Measurements from ENCODE around the gene LIG1.

LIG1 gene

DNA sequence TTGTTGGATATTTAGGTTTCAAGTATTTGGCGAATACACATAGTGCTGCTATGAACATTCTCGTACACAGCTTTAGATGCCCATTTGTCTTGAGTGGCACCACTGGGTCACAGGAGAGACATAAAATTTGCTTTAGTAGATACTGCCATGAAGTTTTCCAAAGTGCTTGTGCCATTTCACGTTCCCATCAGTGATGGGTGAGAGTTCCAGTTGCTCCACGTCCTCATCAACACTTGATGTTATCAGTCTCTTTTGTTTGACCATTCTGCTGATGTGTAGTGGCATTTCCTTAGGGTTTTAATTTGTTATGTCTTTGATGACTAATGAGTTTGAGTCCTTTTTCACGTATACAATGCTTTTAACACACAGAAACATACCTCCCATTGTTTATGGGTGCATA, 11.4 kb upstream of the LIG1 start:
- no peak for DNase-seq

DNA sequence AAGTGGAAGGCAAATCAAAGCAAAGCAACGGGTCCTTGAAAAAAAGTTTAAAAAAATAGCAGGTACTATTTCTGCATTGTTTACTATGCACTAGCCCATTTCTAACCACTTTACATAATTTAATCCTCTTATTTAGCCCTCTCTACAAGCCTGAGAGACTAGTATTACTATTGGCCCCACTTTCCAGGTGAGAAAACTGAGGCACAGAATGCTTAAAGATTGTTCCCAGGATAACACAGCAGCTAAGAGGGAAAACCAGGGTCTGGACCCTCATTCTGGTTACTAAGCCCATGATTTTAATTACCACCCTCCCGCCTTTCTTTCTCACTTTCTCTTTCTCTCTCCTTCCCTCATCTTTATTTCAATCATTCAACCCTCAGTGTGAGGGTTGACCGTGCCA, 6.1 kb upstream of the LIG1 start:
- no peak for DNase-seq

DNA sequence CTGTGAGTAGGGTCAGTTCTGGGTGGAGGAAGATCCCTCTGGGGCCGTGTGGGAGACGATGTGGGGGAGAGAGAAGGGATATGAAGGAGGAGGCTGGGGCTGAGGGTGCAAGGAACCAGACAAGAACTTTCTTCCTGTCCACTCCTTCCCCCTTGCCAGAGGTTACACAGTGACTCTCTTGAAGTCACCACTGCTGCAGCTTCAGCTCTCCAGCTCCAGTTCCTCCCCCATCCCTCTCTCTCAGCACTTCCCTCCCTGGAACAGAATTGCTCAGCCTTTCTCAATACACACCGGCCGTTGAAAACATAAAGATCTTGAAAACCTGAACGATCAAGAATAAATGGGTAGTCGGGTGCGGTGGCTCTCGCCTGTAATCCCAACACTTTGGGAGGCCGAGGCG, 5.4 kb upstream of the LIG1 start:
- DNase-seq: no peak

DNA sequence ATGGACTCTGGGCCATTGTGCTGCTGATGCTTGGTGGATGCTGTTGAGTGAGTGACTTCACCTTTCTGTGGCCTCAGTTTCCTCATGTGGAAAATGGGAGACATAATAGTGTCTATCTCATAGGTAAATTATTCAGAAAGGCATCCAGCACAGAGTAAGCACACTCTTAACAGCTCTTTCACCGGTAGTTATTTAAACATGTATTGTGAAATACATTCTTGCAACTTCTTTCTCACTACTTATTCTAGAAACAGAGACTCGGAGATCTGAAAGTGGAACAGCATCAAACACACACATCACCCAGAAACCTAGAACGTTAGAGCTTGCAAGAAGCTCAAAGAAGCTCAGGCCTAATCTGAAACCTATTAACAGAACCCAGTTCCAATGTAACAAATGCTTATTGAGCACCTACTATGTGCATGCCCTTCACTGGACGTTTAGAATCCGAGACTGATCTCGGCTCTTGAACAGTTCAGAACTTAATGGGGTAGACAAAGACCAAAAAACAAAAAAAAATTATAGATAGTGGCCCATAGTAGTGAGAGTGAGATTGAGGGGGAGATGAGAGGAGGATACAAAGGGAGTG, 4.4 kb upstream of the LIG1 start:
- DNase-seq: no peak

DNA sequence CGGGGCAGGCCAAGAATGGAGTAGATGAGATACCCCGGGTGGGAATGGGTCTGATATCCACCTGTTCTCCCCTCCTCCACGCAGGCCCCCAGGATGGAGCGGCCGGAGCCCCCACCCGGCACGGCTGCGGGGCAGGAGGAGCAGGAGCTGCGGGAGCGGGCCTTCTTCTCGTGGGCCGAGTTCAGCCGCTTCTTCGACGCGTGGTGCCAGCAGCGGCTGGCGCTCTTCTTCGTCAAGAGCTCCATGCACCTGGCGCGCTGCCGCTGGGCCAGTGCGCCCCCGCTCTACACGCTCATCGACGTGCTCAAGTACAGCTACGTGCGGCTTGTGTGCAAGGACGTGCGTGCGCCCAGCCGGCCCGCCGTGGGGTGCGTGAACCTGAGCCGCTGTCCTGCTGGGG, 1.6 kb upstream of the LIG1 start:
- no peak for DNase-seq

DNA sequence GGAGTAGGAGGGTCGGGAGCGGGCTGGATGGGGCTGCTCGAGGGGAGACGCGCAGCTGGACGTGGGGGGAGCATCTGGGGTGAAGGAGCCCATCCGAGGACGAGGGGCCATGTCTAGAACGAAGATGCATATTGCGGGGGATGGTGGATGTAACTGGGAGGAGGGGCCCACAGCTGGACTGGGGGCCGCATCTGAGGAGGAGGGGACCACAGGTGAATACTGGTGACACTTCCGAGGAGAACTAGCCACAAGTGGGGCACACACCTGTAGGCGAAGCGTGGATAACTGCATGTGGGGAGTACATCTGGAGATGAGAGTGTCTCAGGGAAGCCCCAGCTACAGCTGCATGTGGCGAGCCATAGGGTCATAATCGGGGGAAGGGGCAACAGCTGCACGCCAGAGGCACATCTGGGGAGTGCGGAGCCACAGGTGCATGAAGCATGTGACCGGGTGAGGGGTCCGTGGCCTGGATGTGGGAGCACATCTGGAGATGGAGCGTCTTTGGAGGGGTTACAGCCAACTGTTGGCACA, 738 bp upstream of the LIG1 start:
- DNase-seq: no peak

DNA sequence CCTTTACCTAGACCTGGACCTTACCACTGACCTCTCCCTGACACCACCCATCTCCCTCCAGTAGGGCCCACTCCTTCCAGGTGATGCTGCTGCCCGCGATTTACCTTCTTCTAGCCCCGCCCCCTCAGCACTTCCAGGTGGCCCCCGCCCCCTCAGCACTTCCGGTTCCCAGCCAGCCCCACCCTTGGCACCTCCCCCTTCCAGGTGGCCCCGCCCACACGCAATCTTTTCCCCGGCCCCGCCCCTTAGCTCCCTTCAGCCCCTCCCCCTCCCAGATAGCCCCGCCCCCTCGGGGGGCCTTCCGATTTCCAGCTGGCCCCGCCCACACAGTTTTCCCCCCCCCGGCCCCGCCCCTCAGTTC, 586 bp downstream of the LIG1 start:
- peak; percentile 60 for DNase-seq

DNA sequence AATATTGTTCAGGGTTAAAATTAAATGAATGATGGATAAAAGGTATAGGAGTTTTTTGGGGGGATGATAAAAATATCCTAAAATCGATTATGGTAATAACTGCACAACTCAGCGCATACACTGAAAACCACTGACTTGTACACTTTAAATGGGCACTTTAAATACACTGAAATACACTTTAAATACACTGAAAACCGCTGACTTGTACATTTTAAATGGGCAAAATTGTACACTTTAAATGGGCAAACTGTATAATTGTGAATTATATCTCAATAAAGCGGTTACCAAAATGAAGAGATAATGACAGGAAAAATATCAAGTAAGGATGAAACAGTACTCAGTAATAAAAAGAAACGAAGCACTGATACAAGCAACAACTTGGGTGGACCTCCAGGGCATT, 1.5 kb downstream of the LIG1 start:
- no peak for DNase-seq

DNA sequence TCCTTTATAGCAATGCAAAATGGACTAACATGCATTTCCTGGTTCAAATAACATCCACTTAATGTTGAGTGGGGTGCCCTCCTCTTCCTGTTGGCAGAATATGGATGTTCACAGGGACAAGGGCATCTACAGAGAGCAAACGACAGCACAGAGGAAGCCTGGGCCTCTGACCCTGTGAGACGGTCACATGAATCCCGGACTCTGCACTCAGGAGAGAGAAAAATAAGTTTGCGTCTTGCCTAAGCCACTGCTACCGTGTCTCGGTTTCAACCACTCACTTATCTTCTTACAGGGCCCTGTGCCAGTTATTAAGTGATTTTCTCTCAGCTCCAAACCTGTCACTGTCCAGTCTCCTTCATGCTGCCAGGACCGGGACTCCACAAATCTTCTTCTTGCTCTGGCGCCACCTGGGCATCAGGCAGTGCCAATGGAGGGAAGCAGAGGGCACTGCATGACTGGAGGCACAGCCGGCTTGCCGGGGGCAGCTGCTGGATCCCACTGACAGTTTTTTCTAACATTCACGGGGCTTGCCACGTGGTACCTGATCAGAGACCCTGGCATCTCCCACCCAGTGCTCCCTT, 11.8 kb downstream of the LIG1 start:
- DNase-seq: no peak

DNA sequence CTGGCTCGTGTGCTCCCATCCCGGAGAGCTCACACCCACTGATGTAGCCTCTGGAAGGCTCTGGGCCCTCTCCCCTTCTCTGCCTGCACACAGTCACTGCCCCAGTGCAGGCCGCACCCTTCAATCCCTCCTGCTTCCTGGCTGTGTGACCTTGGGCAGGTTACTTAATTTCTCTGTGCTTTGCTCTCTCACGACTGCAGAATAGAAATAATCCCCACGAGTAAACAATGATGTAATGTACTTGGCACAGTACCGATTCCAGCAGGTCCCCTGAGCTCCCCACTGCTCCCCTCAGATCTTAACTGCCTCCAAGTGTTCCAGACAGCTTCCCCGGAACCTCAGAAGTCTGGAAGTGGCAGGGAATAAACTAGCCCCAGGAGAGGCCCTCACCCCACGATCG, 16.1 kb downstream of the LIG1 start:
- DNase-seq: no peak

DNA sequence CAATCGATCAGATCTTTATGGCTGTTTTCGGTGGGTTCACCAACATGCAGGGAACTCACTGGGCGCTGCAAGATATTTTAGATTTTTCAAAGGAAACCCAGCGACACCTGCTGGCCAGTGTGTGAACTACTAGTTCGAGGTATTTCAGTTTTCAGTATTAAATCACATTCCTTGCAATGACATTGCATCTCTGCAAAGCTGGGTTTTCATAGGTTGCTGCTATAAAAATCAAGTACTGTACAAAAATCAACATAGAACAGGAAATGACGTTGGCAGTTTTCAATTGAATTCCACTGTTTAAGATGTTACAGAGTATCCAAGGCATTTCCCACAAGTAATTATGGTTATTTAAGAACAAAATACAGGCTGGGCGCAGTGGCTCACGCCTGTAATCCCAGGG, 17.6 kb downstream of the LIG1 start:
- DNase-seq: peak; percentile 49

DNA sequence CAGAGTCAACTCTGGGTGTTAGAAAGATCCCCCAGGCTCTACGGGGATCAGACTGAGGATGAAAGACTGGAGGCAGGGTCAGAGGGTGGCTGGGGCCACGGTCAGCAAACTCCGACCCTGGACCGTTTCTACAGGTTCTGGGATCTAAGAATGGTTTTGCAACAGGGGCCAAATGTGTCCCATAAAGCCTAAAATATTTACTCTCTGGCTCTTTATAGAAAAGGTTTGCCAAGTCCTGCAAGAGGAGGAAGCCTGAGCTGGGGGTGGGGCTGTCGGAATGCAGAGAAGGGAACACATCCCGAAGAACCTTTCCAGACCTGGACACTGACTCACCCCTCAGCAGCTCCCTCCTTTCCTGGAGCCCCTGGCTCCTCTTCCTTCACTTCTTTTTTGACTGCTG, 20.7 kb downstream of the LIG1 start:
- DNase-seq: no peak

DNA sequence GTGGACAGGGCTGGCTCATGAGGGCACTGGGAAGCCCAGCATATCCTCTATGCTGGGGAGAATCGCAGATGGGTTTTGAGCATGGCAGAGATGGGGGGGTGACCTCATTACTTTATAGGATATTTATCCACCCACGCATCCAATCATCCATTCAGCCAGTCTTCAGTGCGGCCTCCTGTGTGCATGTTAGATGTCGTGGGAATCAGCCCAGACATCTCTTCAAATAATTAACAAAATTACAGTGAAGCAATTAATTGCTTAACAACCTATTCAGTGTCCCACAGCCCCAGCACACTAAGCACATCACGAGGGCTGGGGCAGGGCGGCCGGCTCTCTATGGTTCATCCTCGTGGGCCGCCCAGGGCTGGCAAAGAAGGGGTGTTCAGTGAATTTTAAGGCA, 21.6 kb downstream of the LIG1 start:
- DNase-seq: no peak

DNA sequence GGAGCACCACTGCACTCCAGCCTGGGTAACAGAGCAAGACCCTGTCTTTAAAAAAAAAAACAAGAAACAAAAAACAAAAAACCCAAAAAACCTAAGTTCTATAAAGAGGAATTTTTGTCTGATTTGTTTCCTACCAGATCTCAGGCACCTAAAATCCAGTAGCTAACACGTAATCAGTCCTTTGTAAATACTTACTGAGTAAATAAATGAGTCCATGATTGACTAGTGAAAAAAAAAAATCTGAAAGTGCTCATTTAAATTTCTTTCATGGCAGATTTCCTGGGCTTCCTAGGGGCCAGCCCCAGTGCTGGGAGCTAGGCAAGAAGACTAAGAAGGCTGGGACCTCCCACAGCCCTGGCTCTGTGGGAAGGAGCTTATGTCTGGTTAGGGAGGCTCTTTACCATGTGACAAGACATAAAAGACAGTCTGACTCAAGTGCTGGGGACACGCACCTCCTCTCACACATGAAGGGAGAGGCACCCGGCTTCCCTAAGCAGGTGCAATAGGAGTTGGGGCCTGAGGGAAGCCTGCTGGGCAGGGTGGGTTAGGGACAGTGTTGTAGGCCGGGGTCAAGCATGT, 22.5 kb downstream of the LIG1 start:
- DNase-seq: no peak

DNA sequence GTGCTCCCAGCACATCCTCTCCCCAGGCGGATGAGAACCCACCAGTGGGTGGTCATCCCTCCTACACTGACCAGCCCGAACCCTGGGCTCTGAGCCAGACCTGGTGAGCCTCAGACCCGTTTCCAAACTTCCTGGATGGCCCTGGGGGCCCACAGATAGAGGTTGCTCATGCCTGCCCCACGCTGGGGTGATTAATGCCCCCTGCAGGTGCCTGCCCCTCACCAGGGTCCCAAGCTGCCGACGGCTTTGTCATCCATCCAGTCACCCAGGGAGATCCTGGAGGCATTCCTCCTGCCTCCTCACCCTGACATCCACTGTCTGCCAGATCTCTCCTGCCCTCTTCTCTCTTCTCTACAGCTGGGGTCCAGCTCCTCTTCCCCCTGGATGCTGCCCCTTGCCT, 31.1 kb downstream of the LIG1 start:
- DNase-seq: no peak

DNA sequence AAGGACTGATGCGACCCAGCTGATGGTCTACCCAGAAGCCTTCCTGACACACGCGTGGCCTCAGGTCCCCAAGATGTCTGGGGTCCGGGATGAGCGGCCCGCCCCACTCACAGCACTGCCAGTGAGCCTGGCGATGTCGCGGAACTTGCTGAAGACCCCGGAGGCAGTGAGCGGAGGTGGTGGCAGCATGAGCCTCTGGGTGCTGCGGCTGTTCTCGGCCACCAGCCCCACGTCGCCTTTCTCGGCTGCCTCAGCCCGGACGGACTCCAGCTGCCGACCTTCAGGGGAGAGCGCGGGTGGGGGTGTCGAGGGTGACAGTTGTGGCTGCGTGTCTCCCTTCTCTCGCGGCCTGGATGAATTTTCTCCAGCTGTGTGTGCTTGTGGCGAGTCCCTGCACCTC, 32.7 kb downstream of the LIG1 start:
- no peak for DNase-seq

DNA sequence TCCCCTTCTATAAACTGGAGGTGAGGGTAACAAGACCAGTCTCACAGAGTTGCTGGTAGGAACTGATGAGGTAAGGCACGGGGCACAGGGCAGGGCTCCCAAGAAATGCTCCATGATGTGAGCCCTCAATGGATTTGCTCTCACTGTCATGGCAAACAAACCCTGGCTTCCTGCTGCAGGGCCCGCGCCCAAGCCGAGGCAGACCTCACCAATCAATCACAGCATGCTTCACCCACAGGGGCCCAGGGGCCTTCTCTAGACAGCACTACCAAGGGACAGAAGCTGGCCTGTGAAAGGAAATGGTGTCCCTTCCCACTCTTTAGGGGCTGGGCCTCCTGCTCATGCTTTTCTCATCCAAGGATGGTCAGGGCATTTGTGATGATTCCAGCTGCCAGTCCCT, 33.6 kb downstream of the LIG1 start:
- no peak for DNase-seq

DNA sequence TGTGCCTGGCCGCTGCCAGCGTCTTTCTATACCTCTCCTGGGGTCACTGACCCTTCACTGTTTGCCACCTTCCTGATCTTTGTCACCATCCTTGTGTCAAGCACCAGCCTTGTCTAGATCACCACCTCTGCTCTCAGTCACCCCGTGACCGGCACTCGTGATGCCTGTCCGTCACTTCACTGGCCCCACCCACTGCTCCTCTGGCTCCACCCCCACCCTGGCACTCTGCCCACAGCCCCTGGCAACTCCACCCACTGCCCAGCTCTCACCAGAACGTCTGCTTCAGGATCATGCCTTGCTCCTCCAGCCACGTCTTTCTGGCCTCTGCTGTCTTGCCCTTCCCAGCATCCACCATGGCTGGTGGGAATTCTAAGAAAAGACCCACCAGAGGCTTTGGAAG, 34.7 kb downstream of the LIG1 start:
- DNase-seq: no peak

DNA sequence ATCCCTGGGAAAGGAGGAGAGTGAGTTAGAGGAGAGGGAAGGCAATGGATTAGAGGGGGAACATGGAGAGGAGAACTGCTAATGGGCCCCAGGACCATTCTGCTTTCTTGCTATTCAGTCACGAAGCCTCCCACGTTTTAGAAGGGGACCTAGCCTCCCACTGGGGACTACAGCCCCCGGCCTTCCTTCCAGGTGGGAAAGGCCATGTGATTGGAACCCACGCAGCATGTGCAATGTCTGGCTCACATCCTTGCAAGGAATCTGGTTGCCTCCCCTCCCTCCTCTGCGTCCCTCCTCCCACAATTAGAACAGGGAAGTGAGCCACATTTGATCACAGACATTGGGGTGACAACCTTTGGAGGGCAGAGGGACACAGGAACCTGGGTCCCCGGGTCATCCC, 37.0 kb downstream of the LIG1 start:
- no peak for DNase-seq

DNA sequence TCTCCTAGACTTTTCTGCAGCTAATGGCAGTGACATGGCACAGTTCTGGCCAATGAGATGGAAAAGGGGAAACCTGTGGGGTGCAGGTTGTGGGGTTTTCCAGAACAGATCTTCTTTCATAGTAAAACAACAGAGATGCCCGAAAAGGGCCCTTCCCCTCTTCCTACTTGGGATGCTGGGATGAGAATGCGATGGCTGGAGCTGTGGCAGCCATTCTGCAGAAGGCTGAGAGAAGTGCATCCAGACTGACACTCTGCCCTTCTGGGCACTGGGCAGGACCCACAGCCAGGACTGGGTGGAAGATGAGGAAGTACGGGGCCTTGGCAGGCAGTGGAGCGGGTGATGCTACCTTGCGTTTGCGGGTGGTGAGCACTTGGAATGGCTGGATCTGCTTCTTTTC, 42.6 kb downstream of the LIG1 start:
- no peak for DNase-seq

DNA sequence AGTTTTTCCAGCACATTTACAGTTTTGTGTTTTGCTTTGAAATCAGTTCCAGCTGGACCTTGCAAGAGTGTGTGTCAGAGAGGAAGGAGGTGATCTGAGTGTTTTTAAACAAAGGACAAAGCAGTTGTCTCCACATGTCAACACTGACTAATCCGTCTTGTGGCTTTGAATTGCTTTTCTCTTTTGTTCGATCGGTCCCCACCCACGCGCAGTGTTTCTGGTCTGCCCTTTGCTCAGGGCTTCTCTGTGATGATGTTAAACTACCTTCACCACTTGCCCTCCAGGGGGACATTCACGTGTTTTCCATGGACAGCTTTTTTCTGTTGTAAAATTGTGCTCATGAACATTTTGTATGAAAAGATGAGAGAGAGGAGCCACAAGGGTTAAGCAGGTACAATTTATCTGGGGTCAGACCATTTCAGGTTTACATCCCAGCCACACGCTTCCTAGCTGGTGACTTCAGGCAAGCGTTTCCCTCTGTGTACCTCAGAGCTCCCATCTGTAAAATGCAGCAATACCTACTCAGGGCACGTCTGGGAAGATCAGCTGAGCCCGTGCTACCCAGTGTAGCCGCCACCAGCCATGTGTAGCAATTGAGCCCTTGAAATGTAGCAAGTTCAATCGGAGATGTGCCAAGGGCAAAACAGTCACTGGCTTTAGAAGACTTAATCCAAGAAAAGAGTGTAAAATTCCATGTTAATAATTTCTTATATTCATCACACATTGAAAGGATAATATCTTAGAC, 46.1 kb downstream of the LIG1 start:
- no peak for DNase-seq

DNA sequence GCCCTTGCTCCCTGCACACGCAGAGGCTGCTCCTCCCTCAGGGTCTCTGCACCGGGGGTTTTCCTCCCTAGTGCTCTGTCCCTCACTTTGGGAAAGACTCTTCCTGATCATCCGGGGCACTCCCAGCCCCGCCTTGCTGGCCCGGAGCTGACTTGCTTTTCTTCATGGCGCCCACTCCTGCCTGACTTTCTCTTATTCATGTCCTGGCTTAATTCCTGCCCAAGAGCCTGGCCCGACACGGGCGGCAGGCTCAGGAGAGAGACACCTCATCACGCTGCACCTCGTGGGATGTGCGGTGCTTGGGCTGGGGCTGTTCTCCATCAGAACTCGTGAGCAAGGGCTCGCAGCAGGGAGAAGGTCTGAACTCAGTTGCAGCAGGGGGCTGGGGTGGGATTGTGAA, 47.7 kb downstream of the LIG1 start:
- DNase-seq: no peak

DNA sequence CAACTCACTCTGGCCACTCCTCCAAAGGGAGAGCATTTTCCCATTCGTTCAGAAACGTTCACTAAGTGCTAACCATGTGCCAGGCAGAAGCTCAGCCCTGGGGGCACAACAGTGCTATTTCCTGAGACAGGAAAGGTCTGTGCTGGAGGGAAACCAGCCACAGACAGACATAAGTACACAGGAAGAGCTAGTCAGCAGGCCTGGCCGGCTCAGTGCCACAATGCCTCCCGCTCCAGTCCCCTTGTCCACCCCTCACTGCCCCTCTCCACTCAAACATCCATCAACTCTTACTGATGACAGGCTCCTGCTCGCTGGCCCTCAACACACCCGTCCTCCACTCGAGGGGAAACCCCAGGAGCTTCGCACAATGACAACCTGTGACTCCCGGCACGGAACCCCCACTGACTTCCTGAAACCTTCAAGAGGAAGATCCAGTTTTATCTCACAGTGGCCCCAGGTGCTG, 48.2 kb downstream of the LIG1 start:
- DNase-seq: no peak

DNA sequence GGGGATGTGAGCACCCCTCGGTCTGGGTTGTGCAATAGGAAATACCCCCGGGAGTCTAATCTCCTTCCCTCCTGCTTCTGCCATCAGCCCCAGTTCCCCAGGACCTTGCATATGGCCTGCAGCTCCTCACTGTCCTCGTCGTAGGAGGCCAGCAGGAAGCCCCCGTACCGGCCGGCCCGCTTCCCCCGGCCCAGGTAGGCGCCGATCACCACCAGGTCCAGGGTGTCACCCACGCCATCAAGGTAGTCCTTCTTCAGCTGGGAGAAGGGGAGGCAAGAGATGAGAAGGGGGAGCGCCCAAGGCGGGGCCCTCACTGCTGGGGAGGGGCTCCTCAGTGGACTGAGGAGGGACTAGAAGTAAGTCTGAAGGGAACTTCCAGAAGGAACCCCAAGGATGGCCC, 49.1 kb downstream of the LIG1 start:
- DNase-seq: no peak

Data from NCI-H2227 treated with DMSO at 0.1 percent for 48 hours (cell line).